Glutamatergic neuron (in vitro differentiated cells): ENCODE results near the gene SPTAN1. TPM values are rescaled to one million over a fixed set of nuclear protein-coding genes. Genes with fewer than 3 reads are reported as not detected.

Experiments
- DNase-seq: peaks from one replicate; pipeline ENCODE4 v3.0.0; 2022
- H3K27ac Mint-ChIP-seq: one replicate; pipeline ENCODE4 v1.8.0; 2020; ENCODE audit warnings: mild to moderate bottlenecking, mixed read lengths, inconsistent platforms; ENCODE audit not compliant: unreplicated experiment
- H3K27me3 Mint-ChIP-seq: one replicate; pipeline ENCODE4 v1.8.0; 2020; ENCODE audit warnings: mild to moderate bottlenecking, moderate library complexity, mixed read lengths, inconsistent platforms; ENCODE audit not compliant: unreplicated experiment
- H3K36me3 Mint-ChIP-seq: one replicate; pipeline ENCODE4 v1.8.0; 2020; ENCODE audit warnings: mild to moderate bottlenecking, mixed read lengths, inconsistent platforms; ENCODE audit not compliant: unreplicated experiment
- H3K4me1 Mint-ChIP-seq: one replicate; pipeline ENCODE4 v1.8.0; 2020; ENCODE audit warnings: mild to moderate bottlenecking, low read depth, mixed read lengths, inconsistent platforms; ENCODE audit not compliant: unreplicated experiment
- H3K4me3 Mint-ChIP-seq: one replicate; pipeline ENCODE4 v1.8.0; 2020; ENCODE audit warnings: mild to moderate bottlenecking, mixed read lengths, inconsistent platforms; ENCODE audit not compliant: unreplicated experiment
- H3K9me3 Mint-ChIP-seq: one replicate; pipeline ENCODE4 v1.8.0; 2020; ENCODE audit warnings: mild to moderate bottlenecking, moderate library complexity, mixed read lengths, inconsistent platforms; ENCODE audit not compliant: unreplicated experiment
- total RNA-seq: library from RNA; stranded (reverse); fragmentation: NEBNext Ultra II Directional; extraction: Animal tissue kit (Norgen Biotek cat#: 25700); gene quantifications from one replicate; pipeline ENCODE4 v1.2.1, GENCODE V29; 2021; ENCODE audit not compliant: unreplicated experiment
- TF ChIP-seq, protein P1 (sequence below): fragments of 200-600 bp; sonication (generic); IDR thresholded peaks from one replicate; pipeline ENCODE4 v1.5.0; 2021; ENCODE audit not compliant: partially characterized antibody, unreplicated experiment

SPTAN1 gene
- total RNA-seq, 1 donor from 2014 or later: 750 TPM

DNA sequence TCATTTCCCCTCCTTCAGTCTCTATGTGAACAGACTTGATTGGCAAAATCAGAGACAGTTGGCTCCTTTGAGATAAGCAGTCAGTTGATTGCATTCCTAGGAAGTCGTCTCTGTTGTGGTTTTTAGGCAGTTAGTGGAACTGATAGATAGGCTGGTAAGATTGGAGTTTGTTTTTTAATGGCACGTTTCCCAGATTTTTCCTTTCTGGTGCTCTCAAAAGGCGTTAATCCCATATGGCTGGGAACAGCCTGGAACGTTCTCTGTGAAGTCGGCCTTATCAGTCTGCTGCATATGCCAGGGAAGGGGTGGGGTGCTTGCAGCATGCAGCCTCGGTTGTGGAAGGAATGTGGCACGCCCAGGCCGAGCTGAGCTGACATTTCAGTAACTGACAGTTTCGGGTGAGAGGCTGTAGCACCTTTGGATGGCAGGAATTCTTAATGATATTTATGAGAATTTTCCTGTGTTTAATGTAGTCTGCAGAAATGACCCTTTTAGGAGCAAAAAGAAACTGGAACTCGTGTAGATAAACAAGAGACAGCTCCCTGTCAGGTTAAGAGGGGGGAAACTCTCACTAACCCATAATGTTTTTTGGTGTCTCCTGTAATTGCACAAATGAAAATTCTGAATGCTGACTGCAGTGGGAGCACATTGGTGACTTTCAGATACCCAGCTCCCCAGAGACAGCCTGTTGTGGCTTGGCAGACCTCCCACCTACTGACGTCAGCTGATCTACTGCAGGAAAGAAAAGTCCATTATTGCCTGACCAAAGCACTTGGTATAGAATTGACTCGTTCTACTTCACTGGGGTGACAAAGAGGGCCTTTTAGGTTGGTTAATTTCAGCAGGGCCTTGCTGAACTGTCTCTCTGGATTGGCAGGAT, 6.3 kb downstream of the SPTAN1 start:
- H3K27me3 Mint-ChIP-seq: no peaks in the 10 kb centered on the region
- H3K36me3 Mint-ChIP-seq: no peaks in the 10 kb centered on the region
- no peaks in the 10 kb centered on the region for H3K9me3 Mint-ChIP-seq
- TF ChIP-seq, protein P1, sequence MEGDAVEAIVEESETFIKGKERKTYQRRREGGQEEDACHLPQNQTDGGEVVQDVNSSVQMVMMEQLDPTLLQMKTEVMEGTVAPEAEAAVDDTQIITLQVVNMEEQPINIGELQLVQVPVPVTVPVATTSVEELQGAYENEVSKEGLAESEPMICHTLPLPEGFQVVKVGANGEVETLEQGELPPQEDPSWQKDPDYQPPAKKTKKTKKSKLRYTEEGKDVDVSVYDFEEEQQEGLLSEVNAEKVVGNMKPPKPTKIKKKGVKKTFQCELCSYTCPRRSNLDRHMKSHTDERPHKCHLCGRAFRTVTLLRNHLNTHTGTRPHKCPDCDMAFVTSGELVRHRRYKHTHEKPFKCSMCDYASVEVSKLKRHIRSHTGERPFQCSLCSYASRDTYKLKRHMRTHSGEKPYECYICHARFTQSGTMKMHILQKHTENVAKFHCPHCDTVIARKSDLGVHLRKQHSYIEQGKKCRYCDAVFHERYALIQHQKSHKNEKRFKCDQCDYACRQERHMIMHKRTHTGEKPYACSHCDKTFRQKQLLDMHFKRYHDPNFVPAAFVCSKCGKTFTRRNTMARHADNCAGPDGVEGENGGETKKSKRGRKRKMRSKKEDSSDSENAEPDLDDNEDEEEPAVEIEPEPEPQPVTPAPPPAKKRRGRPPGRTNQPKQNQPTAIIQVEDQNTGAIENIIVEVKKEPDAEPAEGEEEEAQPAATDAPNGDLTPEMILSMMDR: no peak
- peak overlapping the region; percentile 97 for H3K27ac Mint-ChIP-seq
- H3K4me1 Mint-ChIP-seq: peaks cover 24% of the 10 kb centered on the region
- DNase-seq: peak; percentile 51
- peak overlapping the region; percentile 83 for H3K4me3 Mint-ChIP-seq

DNA sequence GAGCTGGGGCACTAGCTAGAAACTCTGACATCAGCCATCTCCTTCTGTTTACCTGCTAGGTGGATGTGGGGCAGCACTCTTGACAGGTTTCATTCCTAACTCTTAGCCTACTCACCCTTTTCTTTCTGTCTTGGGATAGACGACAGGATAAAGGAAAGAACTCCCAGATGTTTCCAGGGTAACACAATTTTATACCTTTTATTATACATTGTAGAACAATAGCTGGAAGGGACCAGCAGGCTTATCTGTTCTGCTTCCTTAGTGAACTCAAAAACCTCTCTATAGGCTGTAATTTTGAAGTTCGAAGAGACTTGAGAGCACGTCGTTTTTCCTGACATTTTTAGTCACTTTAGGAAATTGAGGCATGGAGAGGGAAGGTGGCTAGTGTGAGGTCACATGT, 13.2 kb downstream of the SPTAN1 start:
- H3K27ac Mint-ChIP-seq: no peak overlapping the region
- peaks cover 2% of the 10 kb centered on the region for H3K9me3 Mint-ChIP-seq
- DNase-seq: no peak
- H3K4me3 Mint-ChIP-seq: no peak overlapping the region
- H3K4me1 Mint-ChIP-seq: peaks cover 2% of the 10 kb centered on the region
- TF ChIP-seq, protein P1: no peak
- H3K36me3 Mint-ChIP-seq: peaks cover 6% of the 10 kb centered on the region
- H3K27me3 Mint-ChIP-seq: peaks cover 2% of the 10 kb centered on the region

DNA sequence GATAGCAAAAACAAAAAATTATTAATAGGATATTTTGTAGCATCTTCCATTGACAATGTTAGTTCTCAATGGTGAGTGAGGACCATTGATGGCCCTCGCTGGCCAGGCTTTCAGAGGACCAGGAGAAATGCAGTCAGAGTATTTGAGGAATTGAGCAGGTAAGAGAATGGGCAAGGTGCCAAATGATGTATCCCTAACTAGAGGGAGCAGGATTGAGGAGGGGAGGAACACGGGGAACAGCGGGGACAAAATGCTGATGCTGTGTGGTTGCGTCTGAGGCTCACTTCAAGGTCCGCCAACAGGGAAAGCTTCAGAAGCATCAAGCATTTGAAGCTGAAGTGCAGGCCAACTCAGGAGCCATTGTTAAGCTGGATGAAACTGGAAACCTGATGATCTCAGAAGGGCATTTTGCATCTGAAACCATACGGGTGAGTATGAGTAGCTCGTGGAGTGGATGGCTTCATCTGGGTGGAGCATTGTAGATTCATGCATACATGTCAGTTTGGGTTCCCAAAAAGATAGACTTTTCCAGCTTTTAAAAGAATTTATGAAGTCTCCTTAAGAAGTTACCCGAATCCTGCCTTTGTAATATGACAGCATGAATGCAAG, 16.2 kb downstream of the SPTAN1 start:
- Mint-ChIP-seq H3K4me1 (no peaks in the 10 kb centered on the region), H3K27me3 (peaks cover 2% of the 10 kb centered on the region), H3K36me3 (peaks cover 6% of the 10 kb centered on the region), H3K27ac (peak overlapping the region; percentile 62), H3K4me3 (no peak overlapping the region), H3K9me3 (peaks cover 2% of the 10 kb centered on the region)
- TF ChIP-seq, protein P1: no peak
- DNase-seq: no peak

DNA sequence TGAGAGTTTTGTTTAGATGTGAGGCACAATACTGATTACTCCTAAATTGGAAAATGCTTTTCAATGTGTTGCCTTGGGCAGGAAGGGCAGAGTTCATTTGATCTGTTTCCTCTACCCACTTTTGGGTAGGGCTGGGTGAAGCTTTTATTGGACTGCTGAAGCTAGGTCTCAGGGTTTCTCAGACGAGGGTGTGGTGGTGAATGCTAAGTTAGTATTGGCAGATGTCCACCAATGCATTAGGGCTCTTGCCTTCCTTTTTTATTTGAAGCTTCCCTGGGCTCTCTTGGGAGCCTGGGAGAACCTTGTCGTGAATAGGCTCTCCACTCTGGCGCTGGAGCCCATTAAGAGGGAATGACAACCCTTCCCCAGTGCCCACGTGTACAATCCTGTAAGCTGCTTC, 23.1 kb downstream of the SPTAN1 start:
- no peaks in the 10 kb centered on the region for H3K27me3 Mint-ChIP-seq
- H3K36me3 Mint-ChIP-seq: no peaks in the 10 kb centered on the region
- H3K27ac Mint-ChIP-seq: no peak overlapping the region
- peaks cover 10% of the 10 kb centered on the region for H3K4me1 Mint-ChIP-seq
- no peak overlapping the region for H3K4me3 Mint-ChIP-seq
- TF ChIP-seq, protein P1: no peak
- H3K9me3 Mint-ChIP-seq: no peaks in the 10 kb centered on the region
- DNase-seq: peak; percentile 21

DNA sequence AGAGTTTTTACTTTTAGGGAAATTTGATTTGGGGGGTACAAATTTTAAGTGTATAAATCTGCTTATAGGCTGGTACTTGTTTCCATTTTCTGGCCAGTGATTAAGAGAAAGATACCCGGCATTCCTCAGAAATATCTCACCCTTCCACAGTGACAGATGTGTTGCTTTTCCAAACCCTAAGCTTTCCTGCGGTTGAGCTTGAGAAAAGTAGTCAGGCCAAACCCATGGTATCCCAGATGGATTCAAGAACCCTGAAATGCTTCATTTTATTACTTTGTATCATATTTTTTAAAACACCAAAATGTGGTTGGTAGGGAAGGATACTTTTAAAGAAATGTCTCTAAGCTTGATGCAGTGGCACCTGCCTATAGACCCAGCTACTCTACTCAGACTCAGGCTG, 23.5 kb downstream of the SPTAN1 start:
- TF ChIP-seq, protein P1: no peak
- H3K27me3 Mint-ChIP-seq: no peaks in the 10 kb centered on the region
- H3K4me1 Mint-ChIP-seq: peaks cover 10% of the 10 kb centered on the region
- no peaks in the 10 kb centered on the region for H3K36me3 Mint-ChIP-seq
- H3K9me3 Mint-ChIP-seq: no peaks in the 10 kb centered on the region
- H3K4me3 Mint-ChIP-seq: no peak overlapping the region
- DNase-seq: no peak
- no peak overlapping the region for H3K27ac Mint-ChIP-seq
